Measurements from ENCODE around the gene NTSR1. TPM values are rescaled to one million over a fixed set of nuclear protein-coding genes. Genes with fewer than 3 reads are reported as not detected.
A peak's percentile ranks its signal among the peaks of the same experiment; 100 is the strongest.

Gene NTSR1
- total and polyA plus RNA-seq, 8 donors: 0.03 to 3.5 (median 0.12) TPM

DNA sequence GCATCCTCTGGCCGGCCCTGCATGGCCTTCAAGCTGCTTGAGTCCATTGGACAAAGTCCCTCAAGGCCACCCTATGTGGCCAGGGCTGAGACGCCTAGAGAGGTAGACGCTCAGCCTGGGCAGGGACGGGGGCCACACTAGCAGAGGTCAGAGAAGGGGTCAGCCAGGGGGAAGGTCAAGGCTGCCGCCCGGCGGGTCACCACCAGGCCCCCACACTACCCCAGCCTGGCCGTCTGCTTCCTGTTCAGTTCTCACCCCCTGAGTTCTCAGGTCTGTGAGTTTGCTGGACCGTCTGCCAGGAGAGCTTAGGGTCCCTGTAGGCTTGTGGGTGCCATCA is 37.3 kb downstream of the NTSR1 start:
- H3K9me3 ChIP-seq: no peaks in the 10 kb centered on the region
- TF ChIP-seq, protein P1, sequence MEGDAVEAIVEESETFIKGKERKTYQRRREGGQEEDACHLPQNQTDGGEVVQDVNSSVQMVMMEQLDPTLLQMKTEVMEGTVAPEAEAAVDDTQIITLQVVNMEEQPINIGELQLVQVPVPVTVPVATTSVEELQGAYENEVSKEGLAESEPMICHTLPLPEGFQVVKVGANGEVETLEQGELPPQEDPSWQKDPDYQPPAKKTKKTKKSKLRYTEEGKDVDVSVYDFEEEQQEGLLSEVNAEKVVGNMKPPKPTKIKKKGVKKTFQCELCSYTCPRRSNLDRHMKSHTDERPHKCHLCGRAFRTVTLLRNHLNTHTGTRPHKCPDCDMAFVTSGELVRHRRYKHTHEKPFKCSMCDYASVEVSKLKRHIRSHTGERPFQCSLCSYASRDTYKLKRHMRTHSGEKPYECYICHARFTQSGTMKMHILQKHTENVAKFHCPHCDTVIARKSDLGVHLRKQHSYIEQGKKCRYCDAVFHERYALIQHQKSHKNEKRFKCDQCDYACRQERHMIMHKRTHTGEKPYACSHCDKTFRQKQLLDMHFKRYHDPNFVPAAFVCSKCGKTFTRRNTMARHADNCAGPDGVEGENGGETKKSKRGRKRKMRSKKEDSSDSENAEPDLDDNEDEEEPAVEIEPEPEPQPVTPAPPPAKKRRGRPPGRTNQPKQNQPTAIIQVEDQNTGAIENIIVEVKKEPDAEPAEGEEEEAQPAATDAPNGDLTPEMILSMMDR (IDR thresholded peaks at IDR 0.05): no peak
- DNase-seq (peak in 1 of 4 donors; percentile 37), ATAC-seq (no peak)
- H3K4me3 ChIP-seq: no peak overlapping the region
- H3K4me1 ChIP-seq: peaks cover 0 to 12% of the 10 kb centered on the region in 2 donors
- no peaks in the 10 kb centered on the region for H3K36me3 ChIP-seq
- H3K27ac ChIP-seq: no peak overlapping the region
- peaks cover 0 to 44% of the 10 kb centered on the region in 2 donors for H3K27me3 ChIP-seq
- intact Hi-C loops (cut with DNase I): no loop called here

DNA sequence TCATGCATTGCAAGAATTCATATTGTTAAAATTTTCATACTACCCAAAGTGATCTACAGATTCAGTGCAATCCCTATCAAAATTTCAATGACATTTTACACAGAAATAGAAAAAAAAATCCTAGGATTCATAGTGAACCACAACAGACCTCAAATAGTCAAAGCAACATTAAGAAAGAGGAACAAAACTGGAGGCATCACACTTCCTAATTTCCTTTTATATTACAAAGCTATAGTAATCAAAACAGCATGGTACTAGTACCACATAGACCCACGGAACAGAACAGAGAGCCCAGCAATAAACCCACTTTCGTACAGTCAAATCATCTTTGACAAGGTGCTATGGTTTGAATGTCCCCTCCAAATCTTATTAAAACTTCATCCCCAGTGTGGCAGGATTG is 39.7 kb downstream of the NTSR1 start:
- no peak for ATAC-seq
- TF ChIP-seq, protein P1 (IDR thresholded peaks at IDR 0.05): no peak
- intact Hi-C loops (cut with DNase I): no loop called here
- no peaks in the 10 kb centered on the region for H3K36me3 ChIP-seq
- H3K27me3 ChIP-seq: peaks cover 0 to 43% of the 10 kb centered on the region in 2 donors
- H3K4me1 ChIP-seq: peaks cover 0 to 11% of the 10 kb centered on the region in 2 donors
- no peak for DNase-seq
- no peak overlapping the region for H3K27ac ChIP-seq
- no peak overlapping the region for H3K4me3 ChIP-seq
- H3K9me3 ChIP-seq: no peaks in the 10 kb centered on the region

GRCh38 chr20:62749851-62750445 is 41.3 kb downstream of the NTSR1 start:
- peaks cover 0 to 44% of the 10 kb centered on the region in 2 donors for H3K27me3 ChIP-seq
- intact Hi-C loops (cut with DNase I): no loop called here
- H3K27ac ChIP-seq: no peak overlapping the region
- peak in 1 of 4 donors; percentile 45 for DNase-seq
- TF ChIP-seq, protein P1 (IDR thresholded peaks at IDR 0.05): no peak
- no peaks in the 10 kb centered on the region for H3K36me3 ChIP-seq
- no peak overlapping the region for H3K4me3 ChIP-seq
- H3K9me3 ChIP-seq: no peaks in the 10 kb centered on the region
- peaks cover 0 to 11% of the 10 kb centered on the region in 2 donors for H3K4me1 ChIP-seq
- ATAC-seq: no peak

GRCh38 chr20:62751551-62752150 is 43.0 kb downstream of the NTSR1 start:
- TF ChIP-seq, protein P1 (IDR thresholded peaks at IDR 0.05): no peak
- intact Hi-C loops (cut with DNase I): no loop called here
- H3K36me3 ChIP-seq: no peaks in the 10 kb centered on the region

GRCh38 chr20:62752181-62752670 is 43.6 kb downstream of the NTSR1 start:
- H3K27me3 ChIP-seq: peaks cover 0 to 46% of the 10 kb centered on the region in 2 donors
- H3K27ac ChIP-seq: no peak overlapping the region
- H3K9me3 ChIP-seq: no peaks in the 10 kb centered on the region
- intact Hi-C loops (cut with DNase I): no loop called here
- ATAC-seq: no peak
- H3K4me1 ChIP-seq: peaks cover 0 to 11% of the 10 kb centered on the region in 2 donors
- no peaks in the 10 kb centered on the region for H3K36me3 ChIP-seq
- peak in 1 of 4 donors; percentile 57 for DNase-seq
- H3K4me3 ChIP-seq: no peak overlapping the region
- TF ChIP-seq, protein P1 (IDR thresholded peaks at IDR 0.05): no peak

More at GRCh38 chr20:62751551-62752150, 43.0 kb downstream of the NTSR1 start:
- Histone ChIP-seq H3K4me3 (no peak overlapping the region), H3K27ac (no peak overlapping the region), H3K4me1 (peaks cover 0 to 11% of the 10 kb centered on the region in 2 donors), H3K9me3 (no peaks in the 10 kb centered on the region), H3K27me3 (peaks cover 0 to 46% of the 10 kb centered on the region in 2 donors)
- ATAC-seq (no peak), DNase-seq (peak in 1 of 4 donors; percentile 55)
